Stimulated activated memory B cell treated with anti-CD40 and anti-IgM and Interleukin-4, amounts not matched to agents 10 μg/mL and 1 μg/mL and 100 μg/mL, for 72 hours (primary cell): ENCODE data around the gene LYPD5.
"Not testable (repeated sequence)": the region's sequence is repeated elsewhere in the genome, so short reads cannot be mapped to it uniquely, and the experiment has no call there.

Source experiments
- ATAC-seq: fragments of 150-1000 bp; cut with Tn5 transposase; 2 replicates; pipeline ENCODE4 v1.10.0; 2021
- H3K27ac Mint-ChIP-seq: one replicate; pipeline ENCODE4 v1.8.0; 2022; ENCODE audit warnings: mild to moderate bottlenecking, mixed read lengths
- H3K27me3 Mint-ChIP-seq: one replicate; pipeline ENCODE4 v1.8.0; 2022; ENCODE audit warnings: mixed read lengths
- H3K36me3 Mint-ChIP-seq: one replicate; pipeline ENCODE4 v1.8.0; 2022; ENCODE audit warnings: mixed read lengths
- H3K4me1 Mint-ChIP-seq: one replicate; pipeline ENCODE4 v1.8.0; 2022; ENCODE audit warnings: mixed read lengths
- H3K4me3 Mint-ChIP-seq: one replicate; pipeline ENCODE4 v1.8.0; 2022; ENCODE audit warnings: mild to moderate bottlenecking, moderate library complexity, mixed read lengths
- H3K9me3 Mint-ChIP-seq: one replicate; pipeline ENCODE4 v1.8.0; 2022; ENCODE audit warnings: mixed read lengths

The LYPD5 gene

GRCh38 chr19:43775299-43775890 is 26.9 kb downstream of the LYPD5 start:
- Mint-ChIP-seq H3K27me3 (no peaks in the 10 kb centered on the region), H3K9me3 (no peaks in the 10 kb centered on the region), H3K27ac (peak overlapping the region; percentile 93), H3K36me3 (peaks cover 54% of the 10 kb centered on the region), H3K4me3 (peak overlapping the region; percentile 30), H3K4me1 (peaks cover 64% of the 10 kb centered on the region)
- no peak for ATAC-seq

DNA sequence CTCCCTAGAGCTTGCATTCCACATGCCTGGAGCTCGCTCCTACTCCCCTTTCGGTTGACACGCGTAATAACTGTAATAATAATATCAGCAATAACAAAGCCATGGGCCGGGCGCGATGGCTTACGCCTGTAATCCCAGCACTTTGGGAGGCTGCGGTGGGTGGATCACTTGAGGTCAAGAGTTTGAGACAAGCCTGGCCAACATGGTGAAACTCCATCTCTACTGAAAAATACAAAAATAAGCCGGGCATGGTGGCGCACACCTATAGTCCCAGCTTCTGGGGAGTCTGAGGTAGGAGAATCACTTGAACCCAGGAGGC is 27.3 kb downstream of the LYPD5 start:
- Mint-ChIP-seq H3K4me1 (peaks cover 69% of the 10 kb centered on the region), H3K36me3 (peaks cover 58% of the 10 kb centered on the region), H3K27ac (peak overlapping the region; percentile 93)
- H3K9me3 Mint-ChIP-seq, ATAC-seq, H3K4me3 Mint-ChIP-seq, H3K27me3 Mint-ChIP-seq: not testable (repeated sequence)

DNA sequence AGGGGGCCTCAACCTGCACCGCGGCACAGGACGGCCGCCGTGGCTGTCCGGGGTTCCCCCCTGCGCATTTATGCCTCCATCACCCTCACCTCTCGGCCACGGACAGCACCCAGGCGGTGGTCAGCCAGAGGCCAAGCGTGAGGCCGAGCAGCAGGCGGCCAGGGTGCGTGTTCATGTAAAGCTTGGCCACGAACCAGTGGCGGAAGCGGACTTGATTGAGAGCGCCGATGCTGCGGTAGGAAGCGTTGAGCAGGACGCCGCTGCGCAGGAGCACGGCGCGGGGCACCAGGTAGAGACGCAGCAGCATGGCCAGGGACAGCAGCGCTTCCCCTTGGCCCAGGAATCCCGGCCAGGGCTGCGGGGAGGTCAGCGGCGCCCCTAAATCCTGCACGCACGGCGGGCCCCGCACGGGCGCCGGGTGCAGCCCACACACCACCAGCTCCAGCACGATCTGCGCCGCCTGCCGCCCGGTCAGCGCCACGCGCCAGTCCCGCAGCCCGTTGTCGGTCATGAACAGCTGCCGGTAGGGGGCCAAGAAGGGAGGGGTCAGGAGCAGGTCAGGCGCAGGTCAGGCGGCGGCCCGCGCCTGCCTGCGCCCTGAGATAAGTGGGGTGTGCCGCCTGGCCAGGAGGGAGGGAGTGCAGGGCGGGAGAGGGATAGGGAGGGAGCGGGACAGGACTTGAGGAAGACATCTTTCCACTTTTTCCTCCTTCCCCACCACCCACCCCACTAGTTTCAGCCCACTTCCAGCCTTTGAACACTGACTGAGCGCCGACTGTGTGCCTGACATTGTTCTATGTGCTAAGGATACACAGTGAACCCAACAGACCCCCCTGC is 27.9 kb downstream of the LYPD5 start:
- H3K27me3 Mint-ChIP-seq = no peaks in the 10 kb centered on the region
- H3K36me3 Mint-ChIP-seq = peaks cover 58% of the 10 kb centered on the region
- no peak overlapping the region for H3K4me3 Mint-ChIP-seq
- no peak overlapping the region for H3K27ac Mint-ChIP-seq
- H3K9me3 Mint-ChIP-seq = no peaks in the 10 kb centered on the region
- peak; percentile 7 for ATAC-seq
- H3K4me1 Mint-ChIP-seq = peaks cover 68% of the 10 kb centered on the region

- Mint-ChIP-seq H3K27me3 (no peaks in the 10 kb centered on the region), H3K4me3 (no peak overlapping the region), H3K27ac (no peak overlapping the region), H3K36me3 (peaks cover 63% of the 10 kb centered on the region), H3K4me1 (peaks cover 68% of the 10 kb centered on the region), H3K9me3 (no peaks in the 10 kb centered on the region)
- ATAC-seq = no peak
These were observed 28.5 kb downstream of the LYPD5 start for GRCh38 chr19:43773725-43774102.

- H3K4me3 Mint-ChIP-seq = no peak overlapping the region
- H3K27me3 Mint-ChIP-seq = no peaks in the 10 kb centered on the region
- ATAC-seq = no peak
- peaks cover 74% of the 10 kb centered on the region for H3K4me1 Mint-ChIP-seq
- H3K27ac Mint-ChIP-seq = peak overlapping the region; percentile 93
- no peaks in the 10 kb centered on the region for H3K9me3 Mint-ChIP-seq
- peaks cover 66% of the 10 kb centered on the region for H3K36me3 Mint-ChIP-seq
These were observed 33.0 kb downstream of the LYPD5 start for GRCh38 chr19:43769256-43769655.

DNA sequence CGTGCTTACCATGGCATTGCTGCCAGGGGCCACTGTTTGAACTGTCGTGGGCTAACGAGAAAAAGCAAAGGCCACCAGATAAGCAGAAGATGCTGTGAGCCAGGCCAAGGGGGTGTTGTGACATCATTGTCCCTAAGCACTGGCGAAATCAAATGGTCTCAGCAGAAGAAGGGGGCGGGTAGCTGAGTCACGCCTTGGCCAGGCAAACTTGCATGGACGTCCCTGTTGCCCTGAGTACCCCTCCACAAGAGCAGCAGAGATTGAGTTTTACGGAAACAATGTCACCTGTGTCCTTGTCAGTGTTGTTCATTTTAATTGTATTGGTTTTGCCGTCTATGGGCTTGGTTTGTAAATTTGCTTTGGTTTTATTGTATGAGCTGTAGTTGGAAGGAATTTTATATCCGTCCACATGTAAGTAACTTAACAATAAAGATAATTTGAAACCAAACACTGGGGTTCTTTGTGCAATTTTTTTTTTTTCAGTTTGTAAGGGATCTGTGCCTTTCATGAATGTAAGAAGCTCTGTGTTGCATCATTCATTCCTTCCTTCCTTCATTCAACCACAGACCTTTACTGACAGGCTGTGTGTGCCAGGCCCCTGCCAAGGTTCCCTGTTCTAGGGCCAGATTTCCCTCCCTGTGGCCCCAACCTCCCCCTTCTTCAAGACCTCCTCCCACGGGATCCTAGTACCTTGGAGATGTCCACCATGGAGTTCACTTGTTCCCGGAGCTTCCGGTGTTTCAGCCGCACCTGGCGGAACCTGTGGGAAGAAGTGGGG is 33.8 kb downstream of the LYPD5 start:
- Mint-ChIP-seq H3K27ac (peak overlapping the region; percentile 93), H3K36me3 (peaks cover 62% of the 10 kb centered on the region), H3K4me1 (peaks cover 82% of the 10 kb centered on the region), H3K9me3 (no peaks in the 10 kb centered on the region), H3K4me3 (no peak overlapping the region), H3K27me3 (no peaks in the 10 kb centered on the region)
- no peak for ATAC-seq

GRCh38 chr19:43767818-43768217 is 34.4 kb downstream of the LYPD5 start:
- H3K4me3 Mint-ChIP-seq = no peak overlapping the region
- peaks cover 84% of the 10 kb centered on the region for H3K4me1 Mint-ChIP-seq
- H3K9me3 Mint-ChIP-seq = no peaks in the 10 kb centered on the region
- H3K27me3 Mint-ChIP-seq = no peaks in the 10 kb centered on the region
- no peak for ATAC-seq
- H3K27ac Mint-ChIP-seq = peak overlapping the region; percentile 93
- peaks cover 55% of the 10 kb centered on the region for H3K36me3 Mint-ChIP-seq

GRCh38 chr19:43767316-43767715 is 34.9 kb downstream of the LYPD5 start:
- Mint-ChIP-seq H3K4me1 (peaks cover 89% of the 10 kb centered on the region), H3K27ac (peak overlapping the region; percentile 93), H3K9me3 (no peaks in the 10 kb centered on the region), H3K4me3 (no peak overlapping the region), H3K27me3 (no peaks in the 10 kb centered on the region), H3K36me3 (peaks cover 55% of the 10 kb centered on the region)
- no peak for ATAC-seq

- Mint-ChIP-seq H3K4me3 (peak overlapping the region; percentile 66), H3K27me3 (no peaks in the 10 kb centered on the region), H3K27ac (peak overlapping the region; percentile 93), H3K9me3 (no peaks in the 10 kb centered on the region), H3K36me3 (peaks cover 55% of the 10 kb centered on the region), H3K4me1 (peaks cover 95% of the 10 kb centered on the region)
- ATAC-seq = no peak
These were observed 35.5 kb downstream of the LYPD5 start for GRCh38 chr19:43766755-43767043.

GRCh38 chr19:43765109-43765876 is 37.0 kb downstream of the LYPD5 start:
- Mint-ChIP-seq H3K9me3 (no peaks in the 10 kb centered on the region), H3K4me1 (peaks cover 93% of the 10 kb centered on the region), H3K27ac (peak overlapping the region; percentile 93), H3K4me3 (peak overlapping the region; percentile 66), H3K27me3 (no peaks in the 10 kb centered on the region), H3K36me3 (peaks cover 43% of the 10 kb centered on the region)
- ATAC-seq = peak; percentile 93

GRCh38 chr19:43764684-43765083 is 37.6 kb downstream of the LYPD5 start:
- not testable (repeated sequence) for ATAC-seq, H3K27me3 Mint-ChIP-seq, H3K9me3 Mint-ChIP-seq
- peak overlapping the region; percentile 13 for H3K4me3 Mint-ChIP-seq
- H3K36me3 Mint-ChIP-seq = peaks cover 37% of the 10 kb centered on the region
- peak overlapping the region; percentile 93 for H3K27ac Mint-ChIP-seq
- H3K4me1 Mint-ChIP-seq = peaks cover 89% of the 10 kb centered on the region

- peak overlapping the region; percentile 4 for H3K4me3 Mint-ChIP-seq
- ATAC-seq = peak; percentile 45
- no peaks in the 10 kb centered on the region for H3K27me3 Mint-ChIP-seq
- H3K4me1 Mint-ChIP-seq = peaks cover 90% of the 10 kb centered on the region
- H3K27ac Mint-ChIP-seq = peak overlapping the region; percentile 93
- H3K36me3 Mint-ChIP-seq = peaks cover 25% of the 10 kb centered on the region
- H3K9me3 Mint-ChIP-seq = no peaks in the 10 kb centered on the region
These were observed 38.7 kb downstream of the LYPD5 start for GRCh38 chr19:43763473-43763939.

GRCh38 chr19:43762814-43763213 is 39.4 kb downstream of the LYPD5 start:
- no peaks in the 10 kb centered on the region for H3K27me3 Mint-ChIP-seq
- H3K4me3 Mint-ChIP-seq = no peak overlapping the region
- no peak for ATAC-seq
- H3K9me3 Mint-ChIP-seq = no peaks in the 10 kb centered on the region
- peaks cover 90% of the 10 kb centered on the region for H3K4me1 Mint-ChIP-seq
- peak overlapping the region; percentile 93 for H3K27ac Mint-ChIP-seq
- H3K36me3 Mint-ChIP-seq = peaks cover 19% of the 10 kb centered on the region

GRCh38 chr19:43760941-43761340 is 41.3 kb downstream of the LYPD5 start:
- Mint-ChIP-seq H3K36me3 (peaks cover 6% of the 10 kb centered on the region), H3K27me3 (no peaks in the 10 kb centered on the region), H3K4me3 (no peak overlapping the region), H3K9me3 (no peaks in the 10 kb centered on the region), H3K27ac (no peak overlapping the region), H3K4me1 (peaks cover 90% of the 10 kb centered on the region)
- ATAC-seq = no peak

DNA sequence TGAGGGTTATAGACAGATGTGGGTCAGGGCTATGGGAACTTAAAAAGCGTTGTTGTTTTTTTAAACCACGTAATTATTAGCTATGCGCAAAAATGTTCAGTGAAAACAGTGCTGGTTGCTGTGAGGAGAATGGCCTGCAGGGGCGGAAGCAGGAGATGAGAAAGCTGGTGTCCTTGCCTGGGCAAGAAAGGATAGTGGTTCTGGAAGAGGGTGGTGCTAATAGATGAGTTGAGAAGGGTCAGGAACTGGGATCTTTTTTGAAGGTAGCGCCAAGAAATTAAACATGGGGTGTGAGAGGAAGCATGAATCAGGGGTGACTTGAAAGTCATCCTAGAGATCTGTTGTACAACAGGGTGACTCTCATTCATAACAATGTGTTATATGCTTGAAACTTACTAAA is 42.7 kb downstream of the LYPD5 start:
- Mint-ChIP-seq H3K4me3 (no peak overlapping the region), H3K36me3 (peaks cover under 1% of the 10 kb centered on the region), H3K9me3 (no peaks in the 10 kb centered on the region), H3K27me3 (no peaks in the 10 kb centered on the region), H3K4me1 (peaks cover 85% of the 10 kb centered on the region), H3K27ac (peak overlapping the region; percentile 96)
- no peak for ATAC-seq
